Upper lobe of left lung (tissue), 6 donors: ENCODE results near the gene ABCC4. TPM values are rescaled to one million over a fixed set of nuclear protein-coding genes. Genes with fewer than 3 reads are reported as not detected.

ENCODE experiments used
- ATAC-seq, 2 donors: fragments of 200-7000 bp; cut with Tn5 transposase; one replicate each; pipeline ENCODE4 v1.9.1; 2022; ENCODE audit warnings: mild to moderate bottlenecking in 2 of 2, moderate library complexity in 2 of 2; ENCODE audit not compliant: low FRiP score in 2 of 2
- DNase-seq, 2 donors: peaks; one replicate each; pipeline ENCODE4 v3.0.0-alpha.2; 2019 to 2020
- H3K27ac ChIP-seq, 4 donors: fragments of 200-600 bp; sonication (generic); one replicate each; pipeline ENCODE4 v1.5.1; 2016 to 2019
- H3K27me3 ChIP-seq, 4 donors: fragments of 200-600 bp; sonication (generic); one replicate each; pipeline ENCODE4 v1.5.1; 2017 to 2019
- H3K36me3 ChIP-seq, 4 donors: fragments of 200-600 bp; sonication (generic); one replicate each; pipeline ENCODE4 v1.5.1; 2016 to 2019
- H3K4me1 ChIP-seq, 4 donors: fragments of 200-600 bp; sonication (generic); one replicate each; pipeline ENCODE4 v1.5.1; 2018 to 2019
- H3K4me3 ChIP-seq, 4 donors: fragments of 200-600 bp; sonication (generic); one replicate each; pipeline ENCODE4 v1.5.1; 2017 to 2019; ENCODE audit warnings: mild to moderate bottlenecking in 2 of 4, moderate library complexity in 1 of 4
- H3K9me3 ChIP-seq, 4 donors: fragments of 200-600 bp; sonication (generic); one replicate each; pipeline ENCODE4 v1.5.1; 2018 to 2019
- CTCF ChIP-seq, 6 experiments: fragments of 450-650 bp in 4 of 6; fragments of 200-600 bp in 2 of 6; sonication (generic) in 2 of 6; IDR thresholded peaks; one replicate each; pipeline ENCODE4 v1.5.1; 2016 to 2019; ENCODE audit warnings: antibody characterized with exemption in 6 of 6
- EP300 ChIP-seq, 4 donors: sonication (generic); formaldehyde crosslinking; IDR thresholded peaks; one replicate each; pipeline ENCODE4 v1.5.1; 2017; ENCODE audit warnings: antibody characterized with exemption in 4 of 4, control low read depth in 2 of 4
- POLR2A ChIP-seq, 4 donors: fragments of 450-650 bp; IDR thresholded peaks; one replicate each; pipeline ENCODE4 v1.5.1; 2016 to 2017; ENCODE audit warnings: antibody characterized with exemption in 4 of 4, mild to moderate bottlenecking in 2 of 4
- POLR2AphosphoS5 ChIP-seq, 2 donors: sonication (generic); formaldehyde crosslinking; IDR thresholded peaks; one replicate each; pipeline ENCODE4 v1.5.1; 2017; ENCODE audit warnings: antibody characterized with exemption in 2 of 2
- WGBS, 2 donors: methylation state at CpG; one replicate each; pipeline ENCODE4 v1.1.5; 2017 to 2018; 5-methylcytosine and 5-hydroxymethylcytosine counted together
- total RNA-seq, 6 donors: library from RNA; depleted of rRNA in 4 of 6; stranded (reverse); fragments of >200 nt in 4 of 6; gene quantifications; one replicate each; pipeline versions ENCODE4 v1.1.0 to v1.2.1, GENCODE V29; 2016 to 2021
- donor health status: DM: no; HTN: no; CAD: no; lungs with moderate emphysema.
- donor health status: DM: no; HTN: yes; CAD: no; lungs with severe emphysema.

Gene ABCC4
- total RNA-seq, 6 donors from 2014 or later, result 17.0 to 78.6 (median 31.9) TPM

GRCh38 chr13:95035311-95036109 lies 265.7 kb downstream of the ABCC4 start:
- TF ChIP-seq EP300 (IDR thresholded peaks at IDR 0.05) (no peak), POLR2A (IDR thresholded peaks at IDR 0.05) (no peak), CTCF (IDR thresholded peaks at IDR 0.05) (no peak), POLR2AphosphoS5 (IDR thresholded peaks at IDR 0.05) (no peak)
- no peaks in the 10 kb centered on the region for H3K27me3 ChIP-seq
- H3K36me3 ChIP-seq, result peaks cover 0 to 5% (median 0%) of the 10 kb centered on the region in 4 donors
- DNase-seq, result no peak
- H3K4me3 ChIP-seq, result no peak overlapping the region
- H3K27ac ChIP-seq, result no peak overlapping the region
- peaks cover 0 to 6% (median 0%) of the 10 kb centered on the region in 4 donors for H3K4me1 ChIP-seq
- 79 to 84% methylated on average over 7 of the region's 7 CpGs for WGBS, 2 donors
- ATAC-seq, result no peak
- no peaks in the 10 kb centered on the region for H3K9me3 ChIP-seq

- Histone ChIP-seq H3K4me3 (no peak overlapping the region), H3K27ac (no peak overlapping the region), H3K36me3 (no peaks in the 10 kb centered on the region), H3K9me3 (no peaks in the 10 kb centered on the region), H3K4me1 (peaks cover 0 to 6% (median 0%) of the 10 kb centered on the region in 4 donors), H3K27me3 (no peaks in the 10 kb centered on the region)
- DNase-seq, result no peak
- ATAC-seq, result no peak
- TF ChIP-seq EP300 (IDR thresholded peaks at IDR 0.05) (no peak), CTCF (IDR thresholded peaks at IDR 0.05) (no peak), POLR2A (IDR thresholded peaks at IDR 0.05) (no peak), POLR2AphosphoS5 (IDR thresholded peaks at IDR 0.05) (no peak)
- 92 to 100% methylated on average over 1 of the region's 1 CpG for WGBS, 2 donors
Measured at GRCh38 chr13:95033890-95034289, 267.4 kb downstream of the ABCC4 start.

GRCh38 chr13:95032121-95032520 lies 269.1 kb downstream of the ABCC4 start:
- Histone ChIP-seq H3K27me3 (no peaks in the 10 kb centered on the region), H3K27ac (no peak overlapping the region), H3K36me3 (no peaks in the 10 kb centered on the region), H3K9me3 (no peaks in the 10 kb centered on the region), H3K4me3 (no peak overlapping the region), H3K4me1 (peaks cover 0 to 6% (median 0%) of the 10 kb centered on the region in 4 donors)
- WGBS, 2 donors, result 93 to 94% methylated on average over 4 of the region's 4 CpGs
- DNase-seq, result no peak
- ATAC-seq, result no peak
- TF ChIP-seq CTCF (IDR thresholded peaks at IDR 0.05) (no peak), POLR2A (IDR thresholded peaks at IDR 0.05) (no peak), EP300 (IDR thresholded peaks at IDR 0.05) (no peak), POLR2AphosphoS5 (IDR thresholded peaks at IDR 0.05) (no peak)

- no peak overlapping the region for H3K27ac ChIP-seq
- WGBS, 2 donors, result 82 to 87% methylated on average over 4 of the region's 4 CpGs
- H3K4me3 ChIP-seq, result no peak overlapping the region
- peaks cover 0 to 6% (median 0%) of the 10 kb centered on the region in 4 donors for H3K4me1 ChIP-seq
- no peaks in the 10 kb centered on the region for H3K9me3 ChIP-seq
- H3K27me3 ChIP-seq, result no peaks in the 10 kb centered on the region
- H3K36me3 ChIP-seq, result no peaks in the 10 kb centered on the region
- no peak for ATAC-seq
- TF ChIP-seq EP300 (IDR thresholded peaks at IDR 0.05) (no peak), POLR2AphosphoS5 (IDR thresholded peaks at IDR 0.05) (no peak), CTCF (IDR thresholded peaks at IDR 0.05) (no peak), POLR2A (IDR thresholded peaks at IDR 0.05) (no peak)
- no peak for DNase-seq
Measured at GRCh38 chr13:95030821-95031343, 270.4 kb downstream of the ABCC4 start.
